ELR (cell line): ENCODE results near the gene DNAJA4.
A peak's percentile ranks its signal among the peaks of the same experiment; 100 is the strongest.

ENCODE experiments used
- DNase-seq: peaks from one replicate; pipeline ENCODE4 v3.0.0-alpha.2; 2015; ENCODE audit warnings: low read depth

DNAJA4 gene

DNA sequence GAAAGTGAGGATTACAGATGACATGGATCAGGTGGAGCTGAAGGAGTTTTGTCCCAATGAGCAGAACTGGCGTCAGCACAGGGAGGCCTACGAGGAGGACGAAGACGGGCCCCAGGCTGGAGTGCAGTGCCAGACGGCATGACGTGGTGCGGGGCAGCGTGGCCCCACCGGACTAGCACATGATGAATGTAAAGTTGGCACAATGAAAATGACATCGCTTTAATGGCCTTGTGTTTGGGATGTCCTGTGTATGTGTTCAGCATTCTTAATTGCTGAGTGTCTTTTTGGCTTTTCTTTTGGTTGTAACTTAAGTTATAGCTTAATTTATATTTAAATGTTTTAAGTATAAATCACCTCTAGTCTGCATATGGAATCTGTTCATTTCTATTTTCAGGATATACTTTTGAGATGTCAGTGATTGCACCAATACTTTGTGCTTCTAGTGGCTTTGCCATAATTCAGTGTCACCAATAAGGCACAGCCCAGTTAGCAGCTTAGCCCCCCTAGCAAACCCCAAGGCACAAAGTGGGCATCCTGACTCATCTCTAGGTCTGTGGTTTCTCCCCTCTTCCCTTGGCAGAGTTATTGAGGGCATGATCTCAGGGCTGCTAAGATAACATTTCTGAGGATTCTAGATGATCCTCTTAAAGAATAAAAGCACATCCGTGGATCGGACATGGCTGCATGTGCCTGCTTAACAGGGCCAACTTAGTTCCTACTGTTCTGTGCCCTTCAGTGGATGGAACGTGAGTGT, 16.1 kb downstream of the DNAJA4 start:
- DNase-seq, result no peak

DNA sequence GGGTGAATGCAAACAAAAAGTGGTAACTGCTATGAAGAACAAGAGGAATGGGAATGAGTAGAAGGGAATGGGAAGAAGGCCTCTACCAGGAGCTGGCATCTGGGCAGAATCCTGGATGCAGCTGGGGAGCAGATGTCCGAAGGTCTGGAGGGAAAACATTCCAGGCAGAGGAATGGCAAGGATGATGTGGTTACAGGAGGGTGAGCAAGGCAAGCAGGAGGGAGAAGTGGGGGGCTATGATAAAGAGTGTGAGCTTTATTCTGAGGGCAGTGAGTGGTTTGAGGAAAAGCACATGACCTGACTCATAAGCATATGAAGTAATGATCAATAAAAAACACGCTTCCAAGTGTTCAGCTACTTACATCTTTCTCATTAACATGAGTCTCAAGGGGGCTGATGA, 18.0 kb downstream of the DNAJA4 start:
- no peak for DNase-seq

DNA sequence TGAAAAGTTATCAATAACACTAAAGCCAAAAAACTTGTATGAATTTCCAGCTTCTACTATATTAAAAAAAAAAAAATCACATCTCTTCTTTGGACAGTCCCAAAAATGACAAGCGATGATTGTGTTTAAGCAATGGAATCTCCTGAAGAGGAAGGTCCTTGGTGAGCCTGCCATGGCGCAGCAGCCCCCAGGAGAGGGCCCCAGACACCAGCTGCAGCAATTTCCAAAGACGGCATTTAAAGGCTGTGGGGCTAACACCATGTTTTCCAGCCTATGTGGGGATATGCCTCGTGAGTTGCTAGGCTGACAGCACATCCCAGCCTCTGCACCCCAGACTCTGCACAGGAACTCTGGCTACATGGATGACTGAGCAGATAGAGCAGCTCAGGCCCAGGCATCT, 20.4 kb downstream of the DNAJA4 start:
- DNase-seq, result no peak

DNA sequence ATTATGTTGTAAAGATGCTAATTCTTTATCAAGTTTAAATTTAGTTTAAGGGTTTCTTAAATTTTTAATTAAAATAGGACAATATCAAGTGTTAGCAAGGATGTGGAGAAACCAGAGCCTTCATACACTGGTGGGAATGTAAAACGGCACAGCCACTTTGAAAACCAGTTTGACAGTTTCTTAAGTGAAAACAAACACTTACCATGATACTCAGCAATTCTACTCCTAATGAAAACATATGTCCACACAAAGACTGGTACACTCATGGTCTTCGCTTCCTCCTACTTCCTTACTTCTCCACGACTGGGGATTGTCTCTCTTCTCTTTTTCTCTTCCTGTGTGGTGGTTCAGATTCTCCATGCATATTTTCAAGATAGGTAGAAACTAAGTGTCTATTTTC, 25.9 kb downstream of the DNAJA4 start:
- DNase-seq, result no peak

DNA sequence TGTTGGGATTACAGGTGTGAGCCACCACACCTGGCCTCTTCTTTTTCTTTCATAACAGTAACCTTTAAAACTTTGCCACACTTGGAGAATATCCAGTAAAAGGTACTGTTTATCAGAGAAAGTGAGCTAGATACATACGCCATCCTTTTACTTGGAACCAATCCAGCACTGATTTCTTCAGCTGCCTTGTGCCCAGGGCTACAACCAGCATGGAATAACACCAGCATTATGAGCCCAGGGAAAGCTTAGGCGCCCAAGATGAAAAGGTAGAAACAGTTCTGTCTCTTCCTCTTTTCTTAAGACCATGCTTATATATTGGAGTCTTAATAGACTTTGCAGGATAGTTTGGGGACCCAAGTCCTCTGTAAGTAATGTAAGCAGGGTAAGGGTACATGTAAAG, 26.7 kb downstream of the DNAJA4 start:
- DNase-seq, result no peak

DNA sequence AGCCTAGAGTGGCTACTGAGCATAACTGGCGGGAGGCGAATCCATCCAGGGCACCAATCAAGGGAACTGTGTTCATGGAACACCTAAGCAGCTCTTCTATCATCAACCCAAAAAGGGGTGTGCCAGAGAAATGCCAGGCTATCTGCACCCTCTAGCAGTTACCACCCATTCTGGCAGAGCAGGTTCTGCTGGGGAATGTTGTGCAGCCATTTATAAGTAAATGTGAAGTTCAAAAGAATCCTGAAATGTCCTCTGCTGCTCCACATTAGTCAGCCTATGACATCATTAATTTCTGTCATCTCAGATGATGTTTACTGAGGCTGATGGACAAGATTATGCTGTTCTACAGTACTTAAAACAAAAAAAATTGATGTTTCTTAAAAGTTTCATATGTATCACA, 27.3 kb downstream of the DNAJA4 start:
- no peak for DNase-seq

DNA sequence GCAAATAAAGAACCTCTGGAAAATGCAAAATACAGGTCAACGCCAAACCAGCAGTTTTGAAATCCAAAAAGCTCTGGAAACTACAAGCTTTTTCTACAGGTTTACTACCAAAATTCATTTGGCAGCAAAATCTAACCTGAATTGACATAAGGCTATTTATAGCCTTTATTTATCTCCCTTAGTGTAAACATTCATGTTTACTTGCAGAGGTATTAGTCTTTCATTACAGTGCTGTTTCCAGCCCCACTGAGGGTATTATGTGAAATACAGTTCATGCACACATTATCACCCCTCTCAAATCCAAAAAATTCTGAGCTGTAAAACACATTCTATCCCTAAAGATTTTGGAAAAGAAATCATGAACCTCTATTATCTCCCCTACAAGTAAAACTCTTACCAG, 27.9 kb downstream of the DNAJA4 start:
- no peak for DNase-seq

DNA sequence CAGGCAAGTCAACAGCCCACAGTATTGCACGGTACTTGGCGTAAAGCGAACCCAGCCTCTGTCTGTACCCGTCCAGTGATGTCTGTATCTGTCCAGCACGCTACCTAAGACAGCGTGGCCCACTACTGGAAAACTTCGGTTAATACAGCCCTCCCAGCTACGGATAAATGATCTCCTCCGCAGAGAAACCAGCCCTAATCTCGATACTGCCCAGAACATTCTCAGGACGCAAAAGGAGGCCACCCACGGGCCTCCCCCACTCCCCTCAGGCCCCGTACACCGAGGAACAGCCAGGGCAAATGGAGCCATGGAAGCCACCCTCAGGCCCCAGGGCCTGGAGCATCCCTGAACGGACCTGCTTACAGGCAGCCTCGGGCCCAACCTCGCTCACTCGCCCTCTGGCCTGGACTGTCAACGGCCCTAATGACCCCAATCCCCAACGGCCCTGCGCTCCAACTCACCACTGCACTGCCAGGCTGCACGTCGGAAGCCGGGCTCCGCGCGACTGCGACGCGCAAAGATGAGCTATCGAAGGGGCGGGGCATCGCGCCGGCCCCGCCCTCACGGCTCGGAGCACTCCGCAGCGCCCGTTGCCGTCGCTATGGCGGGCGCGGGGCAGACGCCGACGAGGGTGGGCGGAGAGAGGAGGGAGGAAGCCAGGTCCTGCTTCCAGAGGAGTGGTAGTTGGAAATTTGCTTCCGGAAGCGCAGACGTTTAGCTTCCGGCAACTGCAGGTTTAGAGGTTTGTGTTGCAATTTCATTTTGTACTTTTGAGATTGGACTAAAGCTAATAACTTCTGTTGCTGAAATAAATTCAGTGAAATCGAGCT, 35.0 kb downstream of the DNAJA4 start, which contains the start of gene SKIC8:
Gene SKIC8 (minus strand): TSS at position 509 of the 830 bp plus-strand sequence. CDS start 3,923 bp downstream, outside the sequence.
- peak; percentile 92 for DNase-seq

DNA sequence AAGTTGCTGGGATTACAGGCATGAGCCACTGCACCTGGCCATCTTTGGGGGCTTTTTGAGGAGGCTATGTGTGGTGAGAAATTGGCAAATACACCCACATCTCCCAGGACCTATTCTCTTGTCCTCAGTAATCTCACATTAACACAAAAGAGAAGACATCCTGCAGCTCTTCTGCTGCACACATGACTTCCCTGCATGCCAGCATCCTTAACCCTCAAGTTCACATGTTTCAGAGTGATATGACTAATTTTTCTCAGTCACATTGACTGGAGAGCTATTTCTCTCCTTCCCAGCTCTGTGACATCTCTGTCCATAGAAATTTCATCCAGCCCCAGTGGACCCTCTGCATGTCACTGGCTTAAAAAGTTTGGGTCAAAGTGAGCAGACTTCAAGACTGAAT, 37.0 kb downstream of the DNAJA4 start:
- no peak for DNase-seq

DNA sequence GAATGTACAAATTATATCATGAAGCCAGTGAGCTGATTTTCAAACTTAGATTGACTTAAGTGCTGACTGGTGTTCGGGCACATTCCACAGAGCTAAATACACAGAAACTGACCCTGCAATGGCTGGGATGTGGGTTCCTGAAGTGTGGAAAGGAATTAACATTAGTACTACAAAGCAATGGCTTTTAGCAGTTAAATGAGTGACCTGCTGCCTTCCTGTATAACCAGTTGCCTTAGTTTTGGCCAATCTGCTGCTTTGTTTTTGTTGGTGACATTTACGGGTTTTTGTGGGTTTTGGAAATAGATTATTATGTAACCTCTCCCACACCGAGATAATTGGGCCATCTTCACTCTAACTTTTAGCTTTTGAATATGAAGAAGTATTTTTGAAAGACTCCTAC, 37.5 kb downstream of the DNAJA4 start:
- no peak for DNase-seq

DNA sequence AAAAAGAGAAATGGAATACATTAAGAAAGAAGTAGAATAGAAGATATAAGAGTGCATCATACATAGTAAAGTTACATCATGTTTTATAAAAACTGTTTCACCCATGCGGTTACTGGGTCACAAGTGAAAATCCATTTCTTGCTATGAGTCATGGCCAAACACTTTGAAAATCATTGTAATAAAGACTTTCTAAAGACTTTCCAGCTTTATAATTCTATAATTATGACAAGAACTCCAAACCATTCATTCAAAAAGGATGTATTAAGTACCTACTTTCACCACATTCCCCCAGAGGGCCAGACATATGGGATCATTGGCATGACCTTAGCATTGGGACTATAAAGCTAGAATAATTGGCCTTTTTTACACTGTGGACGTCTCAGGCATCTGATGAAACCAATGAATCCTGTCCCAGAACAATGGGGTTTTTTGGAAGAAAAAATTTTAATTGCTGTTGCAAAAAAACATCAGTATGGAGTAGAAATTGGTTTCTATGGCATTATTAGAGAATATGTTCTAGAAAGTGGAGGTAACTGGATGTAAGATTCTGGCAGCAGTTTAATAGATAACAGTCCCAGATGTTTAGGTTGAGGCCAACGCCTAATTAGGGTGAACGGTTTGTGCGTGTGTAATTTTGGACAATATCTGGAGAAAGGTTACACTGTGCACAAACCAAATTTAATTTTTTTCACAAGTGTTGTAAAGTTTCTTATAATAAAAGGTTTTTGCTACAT, 38.4 kb downstream of the DNAJA4 start:
- peak; percentile 92 for DNase-seq

DNA sequence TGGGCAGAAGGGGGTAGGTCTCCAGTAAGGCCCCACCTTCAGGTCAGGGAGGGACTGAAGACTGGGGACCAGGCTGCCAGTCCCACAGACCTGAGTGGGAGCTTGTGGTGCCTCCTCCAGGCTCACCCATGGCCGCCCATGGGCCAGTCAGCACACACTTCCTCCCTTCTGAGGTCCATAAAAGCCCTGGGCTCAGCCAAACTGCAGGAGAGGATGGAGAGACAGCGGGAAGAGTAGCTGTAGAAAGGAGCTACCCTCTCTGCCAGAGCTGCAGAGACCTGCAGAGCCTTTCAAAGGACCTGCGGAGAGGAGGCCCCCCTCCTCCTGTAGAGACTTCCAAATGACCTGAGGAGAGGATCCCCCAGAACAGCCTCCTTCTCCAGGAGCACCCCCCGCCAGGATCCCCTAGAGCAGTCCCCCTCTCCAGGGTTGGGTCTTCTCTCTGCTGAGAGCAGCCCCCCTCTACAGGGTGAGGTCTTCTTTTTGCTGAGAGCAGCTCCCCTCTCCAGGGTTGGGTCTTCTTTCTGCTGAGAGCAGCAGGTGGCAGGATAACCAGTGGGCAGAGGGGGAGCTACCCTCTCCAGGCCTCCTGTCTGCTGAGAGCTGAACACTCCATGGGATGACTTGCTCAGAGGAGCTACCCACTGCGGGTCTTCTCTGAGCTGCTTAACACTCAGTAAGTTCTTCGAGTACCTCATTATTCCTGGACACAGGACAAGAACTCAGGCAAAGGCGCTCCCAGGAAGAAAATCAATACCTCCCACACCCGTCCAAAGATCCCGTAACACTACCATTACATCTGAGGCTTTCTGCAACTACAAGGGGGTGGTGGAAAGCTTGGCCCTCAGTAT, 40.1 kb downstream of the DNAJA4 start:
- no peak for DNase-seq

DNA sequence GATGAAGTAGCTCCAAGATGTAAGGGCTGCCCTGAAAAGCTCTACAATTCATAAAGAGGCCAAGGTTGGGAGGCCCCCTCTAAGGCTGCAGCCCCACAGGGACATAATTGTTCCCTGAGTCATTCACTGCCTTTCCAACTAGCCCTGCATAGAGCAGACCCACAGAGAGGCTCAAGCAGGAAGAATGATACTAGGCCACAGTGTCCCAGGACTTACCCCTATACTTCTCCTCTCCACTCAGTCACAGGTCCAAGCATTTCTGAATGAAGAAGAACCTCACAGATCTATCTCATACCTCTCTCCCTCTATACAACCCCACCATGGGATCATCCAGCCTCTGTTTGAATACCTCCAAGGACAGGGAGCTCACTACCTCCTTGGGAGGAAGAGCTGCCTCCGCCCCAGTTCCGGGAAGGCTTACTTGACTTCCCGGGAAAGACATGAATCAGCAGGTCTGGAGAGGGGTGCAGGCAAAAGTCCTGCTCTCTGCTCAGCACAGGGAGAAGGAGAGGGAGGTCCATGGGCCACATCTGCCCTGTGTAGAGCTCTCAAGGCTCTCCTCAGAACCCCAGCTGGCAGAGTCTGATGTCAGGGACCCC, 41.9 kb downstream of the DNAJA4 start:
- peak; percentile 86 for DNase-seq

DNA sequence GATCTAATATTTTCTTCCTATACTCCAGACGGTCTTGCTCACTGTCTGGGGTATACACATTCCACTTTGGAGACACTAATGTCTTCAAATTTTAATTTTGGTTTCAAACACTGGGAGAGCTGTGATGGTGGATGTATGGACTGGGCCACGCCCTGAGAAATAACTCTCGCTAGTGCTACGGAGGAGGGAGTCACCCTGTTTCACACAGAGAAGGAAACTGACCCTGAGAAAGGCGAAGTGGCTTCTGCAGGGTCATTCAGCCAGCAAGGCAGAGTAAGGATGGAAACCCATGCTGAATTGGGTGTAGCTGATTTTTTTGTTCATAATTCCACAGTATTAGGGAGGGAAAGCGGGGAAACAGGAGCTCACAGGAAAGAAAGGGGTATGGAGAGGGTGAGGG, 43.6 kb downstream of the DNAJA4 start:
- no peak for DNase-seq

DNA sequence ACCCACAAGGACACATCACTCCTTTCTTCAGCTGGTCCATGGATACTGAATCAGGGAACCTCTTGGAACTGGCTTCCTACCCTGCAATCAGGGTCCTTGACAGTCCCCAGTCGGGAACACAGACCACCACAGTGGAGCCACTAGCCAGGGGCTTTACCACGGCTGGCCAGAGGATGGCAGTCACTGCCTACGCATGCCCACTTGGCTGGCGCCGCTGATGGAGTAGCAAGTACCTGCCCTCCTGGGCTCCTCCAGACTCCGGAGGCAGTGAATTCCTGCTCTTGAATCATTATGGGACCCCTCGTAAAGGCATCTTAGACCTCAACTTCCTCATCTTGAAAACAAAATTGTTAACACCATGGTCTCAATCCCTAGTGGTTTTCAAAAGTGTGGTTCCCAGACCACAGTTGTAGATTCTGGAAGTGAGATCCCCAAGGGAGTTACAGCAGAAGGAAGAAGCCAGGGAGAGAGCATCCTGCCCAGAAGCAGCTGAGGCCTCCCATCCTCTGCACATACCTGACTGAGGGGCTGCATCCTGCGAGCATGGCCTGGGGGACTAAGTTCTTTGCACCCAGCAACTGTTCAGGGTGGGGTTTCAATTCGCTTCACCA, 44.2 kb downstream of the DNAJA4 start:
- peak; percentile 77 for DNase-seq

DNA sequence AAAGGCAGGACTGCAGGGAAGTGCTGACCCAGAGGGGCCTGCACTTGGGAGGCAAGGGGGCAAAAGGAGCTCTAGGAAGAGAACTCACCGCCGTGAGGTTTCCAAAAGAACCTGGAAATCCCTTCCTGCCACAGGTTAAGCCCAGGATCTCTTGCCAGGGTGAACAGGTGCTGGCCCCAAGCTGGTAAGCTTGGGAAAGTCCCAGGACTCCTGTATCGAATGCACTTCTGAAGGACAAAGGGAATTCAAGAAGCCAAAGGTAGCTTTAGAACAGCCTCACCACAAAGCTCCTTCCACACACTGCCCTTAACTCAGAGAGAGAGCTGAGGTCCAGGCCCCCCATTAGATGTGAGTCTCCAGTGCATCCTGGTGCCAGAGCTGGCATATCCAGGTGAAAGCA, 46.9 kb downstream of the DNAJA4 start:
- no peak for DNase-seq

DNA sequence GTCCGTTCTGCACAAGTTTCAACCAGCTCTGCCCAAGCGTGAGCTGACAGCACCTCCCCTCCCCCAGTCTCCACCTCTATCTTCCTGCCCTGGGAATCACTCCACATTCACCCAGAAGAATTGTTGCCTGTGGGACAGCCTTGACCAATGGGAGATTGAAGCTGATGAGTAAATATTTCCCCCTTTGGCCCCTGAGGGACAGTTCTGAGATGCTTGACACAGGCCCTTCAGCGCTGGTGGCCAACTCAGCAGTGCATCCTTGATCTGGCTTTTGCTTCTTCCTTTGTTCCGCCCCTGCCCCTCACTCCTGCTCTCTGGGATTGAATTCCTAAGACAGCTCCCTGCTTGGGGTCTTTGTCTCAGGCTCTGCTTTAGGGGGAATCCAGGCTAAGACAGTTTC, 48.2 kb downstream of the DNAJA4 start:
- no peak for DNase-seq

DNA sequence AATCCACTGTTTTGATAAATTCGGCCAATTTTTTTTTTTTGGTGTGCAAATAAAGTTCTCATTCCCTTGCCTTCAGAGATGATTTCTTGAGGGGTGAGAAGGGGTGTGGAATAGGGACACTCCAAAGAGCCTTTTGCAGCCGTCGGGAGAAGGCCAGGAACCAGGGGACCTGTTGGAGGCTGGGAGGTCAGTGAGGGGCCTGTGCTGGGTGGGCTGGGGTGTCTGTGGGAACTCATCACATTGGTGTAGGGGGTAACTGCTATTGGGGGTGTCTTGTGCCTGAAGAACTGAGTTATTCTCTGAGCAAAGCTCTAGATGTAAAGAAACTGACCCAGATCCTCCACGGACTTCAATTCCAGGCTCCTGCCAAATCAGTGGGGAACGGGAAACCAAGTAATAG, 48.6 kb downstream of the DNAJA4 start:
- no peak for DNase-seq

DNA sequence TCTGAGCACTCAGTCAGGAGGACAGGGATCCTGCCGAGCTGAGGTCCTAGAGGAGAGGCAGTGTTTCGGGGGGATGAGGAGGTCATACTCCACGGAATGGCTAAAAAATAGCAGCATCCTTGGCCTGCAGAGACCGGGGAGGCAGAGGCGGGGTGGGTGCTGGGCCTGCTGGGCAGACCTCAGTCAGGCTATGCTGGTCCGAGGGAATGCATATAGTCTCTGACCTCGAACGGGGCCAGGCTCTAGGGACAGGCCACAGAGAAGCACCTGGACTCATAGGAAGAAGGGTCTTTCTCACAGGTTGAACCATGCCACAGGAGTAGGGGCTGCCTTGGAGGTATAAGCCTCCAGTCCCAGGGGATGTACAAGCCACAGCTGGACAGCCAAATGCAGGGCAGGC, 49.0 kb downstream of the DNAJA4 start:
- no peak for DNase-seq

DNA sequence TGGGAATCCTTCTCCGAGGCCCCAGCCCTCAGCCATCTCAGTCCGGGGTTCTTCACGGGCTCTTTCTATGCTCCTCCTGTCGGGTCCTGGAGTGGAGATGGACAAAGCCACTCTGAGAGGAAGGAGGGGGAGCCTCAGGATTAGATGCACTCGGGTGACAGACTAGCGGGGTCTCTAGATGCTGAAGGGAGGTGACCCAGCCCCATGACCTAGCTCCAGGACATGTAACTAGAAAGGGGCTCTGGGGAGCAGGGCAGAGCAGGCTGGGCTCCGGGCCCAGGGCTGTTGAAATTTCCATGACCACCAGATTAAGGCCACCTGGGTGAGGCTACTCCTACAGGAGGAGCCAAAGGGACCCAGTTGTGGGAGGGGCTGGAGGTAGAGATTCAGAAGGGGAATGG, 49.8 kb downstream of the DNAJA4 start:
- no peak for DNase-seq

DNA sequence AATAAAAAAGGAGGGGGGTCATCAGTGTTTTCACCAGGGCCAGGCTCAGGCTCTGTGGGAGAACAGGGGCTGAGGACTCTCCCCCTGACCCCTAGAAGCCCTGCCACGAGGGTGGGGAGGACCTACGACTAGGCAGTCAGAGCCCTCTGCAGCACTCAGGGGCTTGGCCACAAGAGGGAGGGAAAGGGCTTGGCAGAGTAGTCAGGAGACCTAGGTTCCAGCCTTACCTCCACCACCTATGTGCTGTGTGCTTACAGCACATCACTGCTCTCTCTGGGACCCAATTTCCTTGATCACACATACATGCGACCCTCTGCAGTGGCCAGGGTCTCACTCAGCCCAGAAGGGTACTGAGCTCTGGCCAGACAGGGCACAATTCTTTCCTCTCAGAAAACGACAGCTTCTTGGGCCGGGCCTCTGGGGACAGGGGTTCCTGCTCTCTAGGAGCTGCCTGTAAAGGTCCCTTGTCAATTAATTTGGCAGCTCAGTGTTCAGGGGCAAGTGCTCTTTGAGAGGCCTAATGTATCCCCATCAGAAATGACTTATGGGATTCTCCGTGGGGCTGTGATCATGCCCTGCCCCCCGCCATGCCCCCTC, 51.4 kb downstream of the DNAJA4 start:
- DNase-seq, result peak; percentile 36
